H9 (cell line): ENCODE measurements around the gene CD1C. TPM values are rescaled to one million over a fixed set of nuclear protein-coding genes. Genes with fewer than 3 reads are reported as not detected.

Experiments used
- DNase-seq: peaks from one replicate; pipeline ENCODE4 v3.0.0-alpha.2; 2017
- H2AFZ ChIP-seq: one replicate; pipeline ENCODE4 v1.6.1; 2013; ENCODE audit warnings: mild to moderate bottlenecking, low read length, control low read depth, moderate library complexity
- H2AK5ac ChIP-seq: 2 replicates; pipeline ENCODE4 v1.6.1; 2013; ENCODE audit warnings: low read length, control low read depth, mixed read lengths; ENCODE audit not compliant: insufficient read length
- H2BK120ac ChIP-seq: one replicate; pipeline ENCODE4 v1.6.1; 2013; ENCODE audit warnings: low read depth, mild to moderate bottlenecking, low read length, control low read depth, inconsistent platforms; ENCODE audit not compliant: poor library complexity, severe bottlenecking
- H2BK12ac ChIP-seq: 2 replicates; pipeline ENCODE4 v1.6.1; 2013; ENCODE audit warnings: low read length, control low read depth, mixed read lengths, low read depth; ENCODE audit not compliant: insufficient read length
- H2BK15ac ChIP-seq: 2 replicates; pipeline ENCODE4 v1.6.1; 2013; ENCODE audit warnings: low read depth, low read length, control low read depth
- H2BK20ac ChIP-seq: one replicate; pipeline ENCODE4 v1.6.1; 2013; ENCODE audit warnings: low read depth, mild to moderate bottlenecking, low read length, control low read depth, inconsistent platforms; ENCODE audit not compliant: poor library complexity, severe bottlenecking
- H2BK5ac ChIP-seq: 2 replicates; pipeline ENCODE4 v1.6.1; 2013; ENCODE audit warnings: low read length, control low read depth, mixed read lengths; ENCODE audit not compliant: insufficient read length
- H3K14ac ChIP-seq: 2 replicates; pipeline ENCODE4 v1.6.1; 2013; ENCODE audit warnings: low read length, control low read depth; ENCODE audit not compliant: insufficient read depth
- H3K18ac ChIP-seq: 2 replicates; pipeline ENCODE4 v1.6.1; 2013; ENCODE audit warnings: low read depth, mild to moderate bottlenecking, mixed read lengths, low read length, control low read depth; ENCODE audit not compliant: insufficient read length
- H3K23ac ChIP-seq: 2 replicates; pipeline ENCODE4 v1.6.1; 2013; ENCODE audit warnings: low read length, control low read depth, mixed read lengths, low read depth; ENCODE audit not compliant: insufficient read length
- H3K23me2 ChIP-seq: 2 replicates; pipeline ENCODE4 v1.6.1; 2013; ENCODE audit warnings: low read depth, mild to moderate bottlenecking, mixed read lengths, low read length, control low read depth; ENCODE audit not compliant: insufficient read length, poor library complexity, severe bottlenecking
- H3K27ac ChIP-seq: 2 replicates; pipeline ENCODE4 v1.5.1; 2013; ENCODE audit warnings: low read length, control low read depth, mixed read lengths, low read depth; ENCODE audit not compliant: insufficient read length
- H3K27me3 ChIP-seq: 2 replicates; pipeline ENCODE4 v1.6.1; 2013; ENCODE audit warnings: low read length, control low read depth, inconsistent platforms; ENCODE audit not compliant: insufficient read depth
- H3K4ac ChIP-seq: 2 replicates; pipeline ENCODE4 v1.6.1; 2013; ENCODE audit warnings: low read depth, mild to moderate bottlenecking, control low read depth, inconsistent platforms, low read length, moderate library complexity
- H3K4me1 ChIP-seq: 2 replicates; pipeline ENCODE4 v1.6.1; 2013; ENCODE audit warnings: low read length, control low read depth, inconsistent platforms; ENCODE audit not compliant: insufficient read depth
- H3K4me2 ChIP-seq: 2 replicates; pipeline ENCODE4 v1.6.1; 2013; ENCODE audit warnings: low read length, control low read depth, mixed read lengths; ENCODE audit not compliant: insufficient read length, insufficient read depth
- H3K56ac ChIP-seq: 2 replicates; pipeline ENCODE4 v1.6.1; 2013; ENCODE audit warnings: low read depth, mild to moderate bottlenecking, mixed read lengths, low read length, control low read depth; ENCODE audit not compliant: insufficient read length
- H3K79me1 ChIP-seq: 2 replicates; pipeline ENCODE4 v1.6.1; 2013; ENCODE audit warnings: low read depth, mild to moderate bottlenecking, moderate library complexity, low read length, control low read depth, inconsistent platforms; ENCODE audit not compliant: insufficient read depth, poor library complexity, severe bottlenecking
- H3K79me2 ChIP-seq: 2 replicates; pipeline ENCODE4 v1.6.1; 2013; ENCODE audit warnings: low read length, control low read depth, inconsistent platforms; ENCODE audit not compliant: insufficient read depth
- H3K9ac ChIP-seq: 2 replicates; pipeline ENCODE4 v1.6.1; 2013; ENCODE audit warnings: low read length, control low read depth, mixed read lengths; ENCODE audit not compliant: insufficient read length; ENCODE audit errors: extremely low read depth
- H3K9me3 ChIP-seq: one replicate; pipeline ENCODE4 v1.6.1; 2013; ENCODE audit warnings: low read depth, low read length, inconsistent platforms; ENCODE audit not compliant: control insufficient read depth
- H3T11ph ChIP-seq: one replicate; pipeline ENCODE4 v1.6.1; 2013; ENCODE audit warnings: mild to moderate bottlenecking, low read length, control low read depth, inconsistent platforms
- H4K20me1 ChIP-seq: one replicate; pipeline ENCODE4 v1.6.1; 2013; ENCODE audit not compliant: control insufficient read depth, insufficient read length, insufficient read depth
- H4K5ac ChIP-seq: 2 replicates; pipeline ENCODE4 v1.6.1; 2013; ENCODE audit warnings: low read depth, mild to moderate bottlenecking, mixed read lengths, low read length, control low read depth; ENCODE audit not compliant: insufficient read length
- H4K8ac ChIP-seq: replicated peaks from 2 replicates; pipeline ENCODE4 v1.6.1; 2013; ENCODE audit warnings: low read length, control low read depth, mixed read lengths, low read depth; ENCODE audit not compliant: insufficient read length
- H4K91ac ChIP-seq: 2 replicates; pipeline ENCODE4 v1.6.1; 2013; ENCODE audit warnings: low read depth, mild to moderate bottlenecking, moderate library complexity, mixed read lengths, low read length, control low read depth; ENCODE audit not compliant: insufficient read length
- H3K27ac Mint-ChIP-seq, 3 experiments: 2 replicates in 2 of 3; 3 replicates in 1 of 3; pipeline ENCODE4 v1.8.0; 2020 to 2021; ENCODE audit warnings: mixed read lengths in 3 of 3, mild to moderate bottlenecking in 1 of 3, moderate library complexity in 1 of 3
- H3K27me3 Mint-ChIP-seq: 2 replicates; pipeline ENCODE4 v1.8.0; 2021; ENCODE audit warnings: low read depth, mild to moderate bottlenecking, moderate library complexity, mixed read lengths
- H3K36me3 Mint-ChIP-seq, 3 experiments: 2 replicates in 2 of 3; 3 replicates in 1 of 3; pipeline ENCODE4 v1.8.0; 2020 to 2021; ENCODE audit warnings: low read depth in 3 of 3, mixed read lengths in 3 of 3; ENCODE audit not compliant: insufficient read depth in 1 of 3
- H3K4me1 Mint-ChIP-seq, 2 experiments: 2 replicates each; pipeline ENCODE4 v1.8.0; 2020; ENCODE audit warnings: mixed read lengths in 2 of 2
- H3K4me3 Mint-ChIP-seq, 2 experiments: 2 replicates in 1 of 2; 3 replicates in 1 of 2; pipeline ENCODE4 v1.8.0; 2020 to 2021; ENCODE audit warnings: mild to moderate bottlenecking in 2 of 2, mixed read lengths in 2 of 2, moderate library complexity in 1 of 2
- H3K9me3 Mint-ChIP-seq, 2 experiments: 2 replicates in 1 of 2; 3 replicates in 1 of 2; pipeline ENCODE4 v1.8.0; 2020; ENCODE audit warnings: mild to moderate bottlenecking in 2 of 2, mixed read lengths in 2 of 2, moderate library complexity in 1 of 2
- WGBS: extraction: QIAGEN DNeasy Blood & Tissue Kit; methylation state at CpG from one replicate; pipeline ENCODE4 v1.1.7; 2013; ENCODE audit warnings: missing lambda C conversion rate, low lambda C conversion rate, mixed read lengths; ENCODE audit not compliant: insufficient read length; ENCODE audit errors: extremely low coverage; 5-methylcytosine and 5-hydroxymethylcytosine counted together
- total RNA-seq: library from RNA; stranded (reverse); gene quantifications from 2 replicates; pipeline ENCODE4 v1.2.1, GENCODE V29; 2021
- TF ChIP-seq, protein P1 (sequence below): fragments of 200-600 bp; sonication (generic); conservative IDR thresholded peaks from 3 replicates; pipeline ENCODE4 v1.8.0; 2021; ENCODE audit warnings: antibody characterized with exemption, mild to moderate bottlenecking

The CD1C gene
- total RNA-seq, 1 experiment from 2014 or later: not detected

GRCh38 chr1:158310623-158311022 lies 20.9 kb downstream of the CD1C start:
- Histone ChIP-seq H3K79me1 (no peaks in the 10 kb centered on the region), H2BK15ac (no peak overlapping the region), H3K56ac (no peak overlapping the region), H3K27ac (no peak overlapping the region), H3K9ac (no peak overlapping the region), H2AFZ (no peak overlapping the region), H4K20me1 (no peaks in the 10 kb centered on the region), H3K14ac (no peak overlapping the region), H3K27me3 (no peaks in the 10 kb centered on the region), H2BK20ac (no peak overlapping the region), H3K4me2 (no peak overlapping the region), H4K8ac (no peak overlapping the region), H4K5ac (no peak overlapping the region), H2BK5ac (no peak overlapping the region), H3T11ph (no peak overlapping the region), H3K18ac (no peak overlapping the region), H3K79me2 (no peaks in the 10 kb centered on the region), H2AK5ac (no peak overlapping the region), H3K23ac (no peak overlapping the region), H2BK120ac (no peak overlapping the region), H4K91ac (no peak overlapping the region), H3K23me2 (no peaks in the 10 kb centered on the region), H3K4me1 (no peaks in the 10 kb centered on the region), H3K4ac (no peak overlapping the region), H3K9me3 (no peaks in the 10 kb centered on the region), H2BK12ac (no peak overlapping the region)
- no peak overlapping the region for H3K4me3 Mint-ChIP-seq
- no peaks in the 10 kb centered on the region for H3K27me3 Mint-ChIP-seq
- H3K36me3 Mint-ChIP-seq: peaks cover 0 to 4% (median 0%) of the 10 kb centered on the region in 3 experiments; a peak in 2 of 7 replicates
- no peak overlapping the region for H3K27ac Mint-ChIP-seq
- no peak for DNase-seq
- WGBS: no CpG with 5 or more reads among the region's 1 CpG
- H3K4me1 Mint-ChIP-seq: no peaks in the 10 kb centered on the region
- TF ChIP-seq, protein P1, sequence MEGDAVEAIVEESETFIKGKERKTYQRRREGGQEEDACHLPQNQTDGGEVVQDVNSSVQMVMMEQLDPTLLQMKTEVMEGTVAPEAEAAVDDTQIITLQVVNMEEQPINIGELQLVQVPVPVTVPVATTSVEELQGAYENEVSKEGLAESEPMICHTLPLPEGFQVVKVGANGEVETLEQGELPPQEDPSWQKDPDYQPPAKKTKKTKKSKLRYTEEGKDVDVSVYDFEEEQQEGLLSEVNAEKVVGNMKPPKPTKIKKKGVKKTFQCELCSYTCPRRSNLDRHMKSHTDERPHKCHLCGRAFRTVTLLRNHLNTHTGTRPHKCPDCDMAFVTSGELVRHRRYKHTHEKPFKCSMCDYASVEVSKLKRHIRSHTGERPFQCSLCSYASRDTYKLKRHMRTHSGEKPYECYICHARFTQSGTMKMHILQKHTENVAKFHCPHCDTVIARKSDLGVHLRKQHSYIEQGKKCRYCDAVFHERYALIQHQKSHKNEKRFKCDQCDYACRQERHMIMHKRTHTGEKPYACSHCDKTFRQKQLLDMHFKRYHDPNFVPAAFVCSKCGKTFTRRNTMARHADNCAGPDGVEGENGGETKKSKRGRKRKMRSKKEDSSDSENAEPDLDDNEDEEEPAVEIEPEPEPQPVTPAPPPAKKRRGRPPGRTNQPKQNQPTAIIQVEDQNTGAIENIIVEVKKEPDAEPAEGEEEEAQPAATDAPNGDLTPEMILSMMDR: no peak
- peaks cover 24 to 27% of the 10 kb centered on the region in 2 experiments; a peak in 4 of 5 replicates for H3K9me3 Mint-ChIP-seq
